HG02798 (cell line): ENCODE measurements around the gene UPK3A.
"Not testable (repeated sequence)": the region's sequence is repeated elsewhere in the genome, so short reads cannot be mapped to it uniquely, and the experiment has no call there.

Source experiments
- ATAC-seq: cut with Tn5 transposase; IDR thresholded peaks from one replicate; pipeline ENCODE4 v1.9.1; 2021; ENCODE audit warnings: mild to moderate bottlenecking; ENCODE audit not compliant: unreplicated experiment, poor library complexity

UPK3A gene

GRCh38 chr22:45277720-45278119 is 7.0 kb upstream of the UPK3A start:
- not testable (repeated sequence) for ATAC-seq

GRCh38 chr22:45278125-45278524 is 6.6 kb upstream of the UPK3A start:
- no peak for ATAC-seq

- ATAC-seq = no peak
These were observed 4.2 kb upstream of the UPK3A start for GRCh38 chr22:45280587-45280980.

GRCh38 chr22:45281010-45281409 is 3.7 kb upstream of the UPK3A start:
- no peak for ATAC-seq

- ATAC-seq = no peak
These were observed 712 bp downstream of the UPK3A start for GRCh38 chr22:45285263-45286058.

- no peak for ATAC-seq
These were observed 2.3 kb downstream of the UPK3A start for GRCh38 chr22:45286854-45287551.

- no peak for ATAC-seq
These were observed 5.7 kb downstream of the UPK3A start for GRCh38 chr22:45290410-45290936.

GRCh38 chr22:45291061-45291930 is 6.5 kb downstream of the UPK3A start:
- ATAC-seq = no peak

GRCh38 chr22:45291931-45292290 is 7.2 kb downstream of the UPK3A start:
- no peak for ATAC-seq

- no peak for ATAC-seq
These were observed 8.1 kb downstream of the UPK3A start for GRCh38 chr22:45292731-45293442.

GRCh38 chr22:45294030-45294429 is 9.3 kb downstream of the UPK3A start:
- ATAC-seq = no peak

GRCh38 chr22:45295004-45295403 is 10.3 kb downstream of the UPK3A start:
- not testable (repeated sequence) for ATAC-seq

- no peak for ATAC-seq
These were observed 10.7 kb downstream of the UPK3A start for GRCh38 chr22:45295492-45295891.

GRCh38 chr22:45296628-45297297 is 12.0 kb downstream of the UPK3A start:
- ATAC-seq = no peak

- no peak for ATAC-seq
These were observed 14.3 kb downstream of the UPK3A start for GRCh38 chr22:45298934-45299505.

GRCh38 chr22:45302751-45303150 is 18.0 kb downstream of the UPK3A start:
- no peak for ATAC-seq

GRCh38 chr22:45303181-45303580 is 18.4 kb downstream of the UPK3A start:
- no peak for ATAC-seq

GRCh38 chr22:45304971-45305370 is 20.2 kb downstream of the UPK3A start:
- no peak for ATAC-seq

GRCh38 chr22:45305456-45306075 is 20.8 kb downstream of the UPK3A start:
- ATAC-seq = no peak
